HG03457 (cell line): ENCODE results near the gene LGALS3.

Experiments used
- ATAC-seq: cut with Tn5 transposase; IDR thresholded peaks from one replicate; pipeline ENCODE4 v1.9.1; 2021; ENCODE audit warnings: moderate number of reproducible peaks; ENCODE audit not compliant: unreplicated experiment

The LGALS3 gene

DNA sequence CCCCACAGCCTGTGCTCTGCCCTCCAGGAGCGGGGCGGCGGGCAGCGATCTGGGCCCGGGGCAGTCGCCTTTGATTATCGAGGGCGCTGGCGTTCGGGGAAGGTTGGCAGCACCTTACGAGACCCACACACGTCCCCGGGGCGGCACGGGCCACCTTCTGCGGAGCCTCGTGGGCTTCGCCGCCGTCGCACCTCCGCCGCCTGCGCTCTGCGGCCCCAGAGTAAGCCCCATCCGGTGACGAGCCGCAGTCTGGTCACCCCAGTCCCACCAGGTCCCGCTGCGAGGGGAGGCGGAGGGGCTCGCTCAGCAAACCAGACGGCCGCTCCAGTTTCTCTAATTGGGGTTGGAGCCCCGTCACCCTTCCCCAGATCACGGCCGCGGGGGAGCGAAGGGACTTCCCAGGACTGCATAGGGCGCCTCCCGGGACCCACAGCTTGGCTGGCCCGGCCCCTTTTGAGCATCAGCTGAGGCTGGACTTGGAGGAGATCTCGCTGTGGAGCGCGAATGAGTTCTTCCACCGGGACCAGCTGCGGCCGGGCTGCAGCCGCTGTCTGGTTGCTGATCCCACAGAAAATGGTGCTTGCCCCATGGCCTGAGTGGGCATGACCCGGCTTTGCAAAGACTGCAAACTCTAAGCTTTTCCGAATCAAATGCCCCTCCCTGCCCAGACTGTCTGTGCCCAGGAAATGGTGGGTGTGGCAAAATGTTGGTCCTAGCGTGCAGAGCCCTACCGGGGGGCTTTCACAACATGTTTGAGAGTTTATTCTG, 560 bp downstream of the LGALS3 start:
- ATAC-seq: peak; percentile 49

DNA sequence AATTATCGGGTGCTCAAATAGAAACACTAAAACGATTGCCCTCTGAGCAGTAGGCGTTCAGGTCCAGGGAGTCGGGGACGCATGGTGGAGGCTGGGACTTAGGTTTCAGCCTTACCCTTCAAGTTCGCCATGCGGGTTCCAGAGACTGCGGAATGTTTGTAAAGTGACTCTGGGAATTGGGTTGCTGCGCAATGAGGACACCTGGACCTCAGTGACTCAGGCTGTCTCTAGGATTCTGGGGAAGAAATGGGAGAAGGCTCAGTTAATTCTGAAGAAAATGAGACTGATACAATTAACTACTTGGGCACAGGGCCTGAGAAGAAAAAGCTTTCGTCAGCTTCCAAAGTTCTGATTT, 1.1 kb downstream of the LGALS3 start:
- ATAC-seq: no peak

DNA sequence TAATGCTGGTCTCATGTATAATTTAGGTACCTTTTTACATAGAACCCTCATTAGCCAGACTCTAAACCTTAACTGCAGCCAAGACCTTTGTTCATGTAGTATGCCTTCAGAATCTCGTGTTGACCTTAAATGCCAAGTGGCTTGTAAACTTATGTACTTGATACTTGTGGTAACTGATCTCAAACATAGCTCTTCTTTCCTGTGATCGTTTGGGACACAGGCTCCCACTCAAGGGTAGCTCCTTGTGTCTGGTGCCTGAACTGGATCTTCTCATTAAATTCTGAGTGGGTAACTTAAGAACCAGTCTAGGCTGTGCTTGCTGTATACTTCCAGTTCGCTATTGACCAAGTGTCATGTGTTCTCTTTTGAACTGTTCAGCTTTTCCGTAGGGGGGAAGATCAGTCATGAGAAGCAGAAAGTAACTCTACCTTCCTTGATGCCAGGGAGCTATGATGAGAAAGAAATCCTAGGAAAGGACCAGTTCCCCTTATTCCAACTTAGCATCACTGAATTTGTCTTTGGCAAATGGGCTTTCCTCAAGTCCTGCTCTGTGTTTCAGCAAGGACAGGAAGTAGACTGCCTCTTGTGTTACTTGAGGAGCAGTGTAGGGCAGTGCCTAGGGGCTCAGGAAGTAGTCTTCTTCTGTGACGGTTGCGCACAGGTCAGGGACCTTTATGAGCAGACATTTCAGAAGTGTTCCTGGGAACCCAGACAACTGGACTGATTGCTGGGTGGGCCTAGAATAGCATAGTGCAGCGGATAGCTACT, 2.5 kb downstream of the LGALS3 start:
- ATAC-seq: no peak

DNA sequence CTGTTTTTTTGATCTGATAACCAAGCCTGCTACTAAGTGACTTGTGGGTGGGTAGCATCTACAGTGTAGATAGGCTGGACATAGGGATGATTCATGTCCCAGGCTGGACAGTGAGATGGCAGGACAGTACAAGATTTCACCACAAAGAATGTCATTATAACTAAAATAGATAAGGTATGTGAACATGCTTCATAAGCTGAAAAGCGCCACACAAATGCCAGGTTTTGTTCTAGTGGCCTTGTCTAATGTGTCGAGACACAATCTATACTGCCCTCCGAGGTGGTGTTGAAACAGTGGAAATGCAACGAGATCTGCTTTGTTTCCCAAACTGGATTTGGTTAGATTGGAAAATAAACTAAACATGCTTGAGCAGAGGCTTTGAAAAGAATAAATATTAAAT, 4.4 kb downstream of the LGALS3 start:
- ATAC-seq: no peak

DNA sequence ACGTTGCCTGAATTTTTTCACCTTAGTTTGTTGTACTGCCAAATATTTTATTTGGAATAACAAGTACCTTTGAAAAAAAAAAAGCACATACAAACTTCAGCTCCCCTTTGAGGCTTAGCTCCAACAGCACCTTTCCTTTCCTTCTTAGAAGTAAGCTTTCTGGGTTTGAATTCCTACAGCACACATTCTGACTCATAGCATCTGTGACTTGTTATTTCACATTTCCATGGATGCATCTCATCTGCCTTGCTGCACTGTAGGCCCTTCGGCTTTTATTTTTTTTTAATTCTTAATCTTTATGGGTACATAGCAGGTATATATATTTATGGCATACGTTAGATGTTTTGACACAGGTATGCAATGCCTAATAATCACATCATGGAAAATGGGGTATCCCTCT, 7.2 kb downstream of the LGALS3 start:
- no peak for ATAC-seq

DNA sequence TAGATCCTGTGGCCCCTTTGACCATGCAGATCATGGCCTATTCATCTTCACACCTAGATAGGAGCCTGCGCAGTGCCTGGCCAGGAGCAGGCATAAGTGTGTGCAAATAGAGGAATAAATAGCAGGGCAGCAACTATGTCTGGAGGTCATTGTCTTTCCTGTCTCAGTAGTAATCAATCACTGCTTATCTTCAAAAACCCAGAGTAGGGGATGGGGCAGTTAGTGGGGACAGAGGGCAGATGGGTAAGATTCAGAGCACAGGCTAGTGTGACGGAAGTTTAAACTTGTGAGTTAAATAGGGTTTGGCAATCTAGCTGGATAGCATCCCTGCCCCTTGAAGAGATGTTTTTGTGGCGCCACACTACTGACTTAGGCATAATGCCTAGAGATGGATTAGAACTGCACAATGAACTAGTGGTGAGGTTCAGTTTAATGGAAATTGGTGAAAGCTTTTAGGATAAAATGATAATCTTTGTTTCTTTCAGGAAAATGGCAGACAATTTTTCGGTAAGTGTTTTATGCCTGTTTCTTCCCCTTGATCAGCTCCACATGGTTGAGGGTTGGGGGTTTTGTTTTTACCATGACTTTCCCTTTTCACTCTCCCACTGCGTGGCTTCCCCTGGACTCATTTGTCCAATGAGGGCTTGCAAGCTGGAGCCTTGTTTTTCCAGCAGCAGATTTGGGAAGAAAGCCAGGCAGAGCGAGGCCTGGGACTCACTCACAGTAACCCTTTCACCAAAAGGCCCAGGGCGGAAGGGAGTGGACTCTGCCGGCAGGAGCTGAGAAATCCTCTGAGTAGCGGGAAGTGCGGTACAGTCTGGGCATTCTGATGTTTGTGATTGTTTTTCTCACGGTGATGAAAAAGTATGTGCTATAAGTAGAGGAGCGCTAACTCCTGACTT, 8.1 kb downstream of the LGALS3 start:
- ATAC-seq: no peak

DNA sequence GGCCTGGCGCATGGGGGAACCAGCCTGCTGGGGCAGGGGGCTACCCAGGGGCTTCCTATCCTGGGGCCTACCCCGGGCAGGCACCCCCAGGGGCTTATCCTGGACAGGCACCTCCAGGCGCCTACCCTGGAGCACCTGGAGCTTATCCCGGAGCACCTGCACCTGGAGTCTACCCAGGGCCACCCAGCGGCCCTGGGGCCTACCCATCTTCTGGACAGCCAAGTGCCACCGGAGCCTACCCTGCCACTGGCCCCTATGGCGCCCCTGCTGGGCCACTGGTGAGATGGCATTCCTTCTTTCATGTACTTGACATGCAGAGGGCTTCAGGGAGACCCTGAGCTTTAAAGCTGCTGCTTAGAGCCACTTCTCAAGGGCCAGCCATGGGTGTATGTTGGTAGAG, 9.0 kb downstream of the LGALS3 start:
- no peak for ATAC-seq

DNA sequence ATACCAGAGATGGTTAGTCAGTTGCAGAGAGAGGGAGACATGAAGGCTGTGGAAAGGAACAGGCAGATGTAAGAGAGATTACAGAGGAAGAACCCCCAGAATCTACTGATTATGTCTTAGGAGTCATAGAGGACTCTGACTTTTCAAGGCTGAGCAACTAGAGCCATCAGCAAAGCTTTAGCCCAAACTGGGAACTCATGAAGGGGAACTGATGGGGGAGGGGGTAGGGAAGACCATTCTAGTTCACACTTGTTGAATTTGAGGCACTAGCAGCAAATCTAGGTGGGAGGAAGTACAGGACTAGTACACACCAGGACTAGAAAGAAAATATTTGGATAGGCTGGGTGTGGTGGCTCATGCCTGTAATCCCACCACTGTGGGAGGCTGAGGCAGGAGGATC, 10.1 kb downstream of the LGALS3 start:
- no peak for ATAC-seq

DNA sequence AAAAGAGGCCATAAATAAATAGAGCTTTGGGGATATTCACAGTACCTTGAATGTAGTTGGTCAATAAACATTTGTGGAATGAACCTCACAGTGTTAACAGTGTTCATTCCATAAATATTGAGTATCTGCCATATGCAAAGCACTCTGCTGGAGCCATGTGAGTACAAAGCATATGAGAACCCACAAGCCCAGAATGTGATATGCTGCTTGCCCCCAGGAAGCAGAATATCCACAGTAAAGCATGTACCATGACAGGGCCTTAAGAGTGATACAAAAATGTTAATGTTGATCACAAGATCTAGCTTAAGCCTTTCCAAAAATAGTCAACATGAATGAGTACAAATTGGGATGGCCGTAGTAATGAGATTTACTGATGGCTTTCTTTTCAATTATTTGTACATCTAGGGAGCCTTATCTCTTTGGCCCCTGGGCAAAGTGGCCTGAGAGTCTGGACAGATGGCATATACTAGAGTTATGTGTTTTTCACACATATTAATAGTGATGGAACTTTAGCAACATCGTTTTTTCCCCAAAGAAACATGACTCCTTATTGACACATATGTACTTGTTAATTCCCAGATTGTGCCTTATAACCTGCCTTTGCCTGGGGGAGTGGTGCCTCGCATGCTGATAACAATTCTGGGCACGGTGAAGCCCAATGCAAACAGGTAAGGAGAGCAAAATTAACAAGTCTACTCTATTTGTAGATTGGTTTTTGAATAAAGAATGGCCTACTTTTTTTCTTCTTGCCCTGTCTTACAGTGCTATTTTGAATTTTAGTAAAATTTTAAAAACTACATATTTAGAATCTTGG, 10.9 kb downstream of the LGALS3 start:
- no peak for ATAC-seq

DNA sequence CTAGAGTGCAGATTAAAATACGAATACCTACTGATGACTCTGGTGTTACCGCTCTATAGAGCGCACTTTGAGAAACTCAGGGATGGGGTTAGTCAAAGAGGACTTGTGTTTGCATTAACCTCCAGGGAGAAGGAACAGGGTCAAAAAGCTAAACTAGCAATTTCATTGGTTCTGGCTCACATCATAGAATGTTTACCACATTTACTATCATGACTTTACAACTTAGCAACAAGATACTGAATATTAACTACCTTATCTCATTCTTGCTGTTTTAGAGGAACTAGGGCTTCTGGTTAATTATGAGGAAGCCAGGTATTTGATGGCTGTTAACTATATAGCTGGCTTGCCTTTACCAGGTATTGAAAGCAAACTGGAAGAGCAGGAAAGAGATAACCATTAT, 12.8 kb downstream of the LGALS3 start:
- ATAC-seq: no peak

DNA sequence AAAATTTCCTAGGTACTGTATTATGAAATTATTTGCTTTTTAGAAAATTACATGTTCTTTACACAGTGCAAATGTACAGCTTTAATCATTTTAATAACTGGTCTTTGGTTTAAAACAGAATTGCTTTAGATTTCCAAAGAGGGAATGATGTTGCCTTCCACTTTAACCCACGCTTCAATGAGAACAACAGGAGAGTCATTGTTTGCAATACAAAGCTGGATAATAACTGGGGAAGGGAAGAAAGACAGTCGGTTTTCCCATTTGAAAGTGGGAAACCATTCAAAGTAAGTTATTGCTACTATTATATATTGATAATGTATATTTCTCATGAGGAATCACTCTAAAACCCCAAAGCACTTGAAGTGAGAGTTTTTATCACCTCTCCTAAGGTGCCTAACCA, 13.4 kb downstream of the LGALS3 start:
- no peak for ATAC-seq

DNA sequence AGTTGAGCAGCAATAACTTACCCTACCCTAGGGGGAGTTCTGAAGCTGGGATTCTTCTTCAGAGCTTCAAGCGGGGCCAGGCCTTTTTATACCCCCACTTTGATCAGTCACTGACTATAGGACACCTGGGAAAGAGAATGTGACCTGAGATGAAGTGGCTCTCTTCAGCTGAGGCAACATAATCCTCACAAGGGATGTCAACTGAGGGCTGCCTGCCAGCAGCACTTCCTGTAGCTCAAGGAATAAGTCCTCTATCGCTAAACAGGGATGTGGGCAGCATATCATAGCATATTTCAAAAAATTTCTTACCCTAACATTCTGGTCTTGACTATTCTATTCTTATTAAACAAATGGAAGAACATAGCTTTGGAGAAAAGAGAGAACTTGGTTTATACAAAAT, 17.4 kb downstream of the LGALS3 start:
- ATAC-seq: no peak

DNA sequence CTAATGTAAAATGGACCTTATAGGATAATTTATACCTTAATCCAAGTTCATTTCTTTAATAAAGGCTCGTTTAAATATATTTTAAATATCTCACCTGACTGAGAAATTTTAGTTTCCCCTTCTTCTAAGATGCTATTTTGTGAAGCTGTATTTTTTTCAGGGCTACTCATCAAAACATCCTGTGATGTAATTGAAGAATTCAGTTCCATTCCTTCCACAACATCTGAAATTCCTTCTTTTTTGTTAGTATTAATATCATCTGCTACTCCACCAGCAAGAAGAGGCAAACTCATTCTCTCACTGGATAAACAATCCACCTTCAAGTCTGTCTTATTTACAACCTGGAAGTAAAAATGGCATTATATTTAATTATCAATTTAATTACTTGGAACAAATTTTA, 22.5 kb downstream of the LGALS3 start:
- no peak for ATAC-seq

DNA sequence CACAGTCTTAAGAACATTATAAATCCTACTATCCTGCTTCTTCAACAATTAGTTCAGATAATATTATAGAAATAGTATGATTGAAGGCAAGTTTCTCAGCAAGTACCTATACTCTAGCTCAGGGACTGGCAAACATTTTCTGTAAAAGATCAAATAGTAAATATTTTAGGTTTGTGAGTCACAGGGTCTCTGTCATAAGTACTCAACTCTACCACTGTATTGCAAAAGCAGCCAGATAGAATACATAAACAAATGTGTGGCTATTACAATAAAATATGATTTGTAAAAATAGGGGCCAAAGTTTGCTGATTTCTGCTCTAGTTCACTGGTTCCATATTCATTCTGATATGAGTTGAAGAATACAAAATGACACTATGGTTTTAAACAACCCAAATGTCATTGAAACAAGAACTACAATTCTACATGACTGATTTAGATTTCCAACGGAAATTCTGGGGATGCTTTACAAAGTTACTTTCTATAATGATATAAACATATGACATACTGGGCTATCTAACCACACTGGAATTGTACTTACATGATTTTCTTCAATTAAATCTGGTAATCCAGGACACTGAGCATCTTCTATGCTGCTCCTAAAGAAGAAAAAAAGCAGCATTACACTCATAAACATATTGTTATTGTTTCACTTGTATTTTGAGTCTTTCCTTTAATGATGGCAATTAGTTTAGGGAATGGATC, 23.2 kb downstream of the LGALS3 start:
- ATAC-seq: no peak

DNA sequence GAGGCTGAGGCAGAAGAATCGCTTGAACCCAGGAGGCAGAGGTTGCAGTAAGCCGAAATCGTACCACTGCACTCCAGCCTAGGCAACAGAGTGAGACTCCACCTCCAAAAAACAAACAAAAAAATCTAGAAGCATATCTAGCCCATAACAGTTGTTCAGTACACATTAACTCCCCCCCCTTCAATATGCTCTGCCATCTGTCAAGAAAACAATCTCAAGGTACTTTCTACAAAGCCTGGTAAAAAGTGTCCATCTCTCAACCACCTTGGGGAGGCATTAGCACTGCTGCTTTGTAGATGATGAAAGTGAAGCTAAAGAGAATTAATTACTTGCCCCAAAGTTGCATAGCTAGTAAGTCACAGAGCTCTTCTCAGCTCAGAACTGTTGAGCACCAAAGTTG, 24.9 kb downstream of the LGALS3 start:
- no peak for ATAC-seq

DNA sequence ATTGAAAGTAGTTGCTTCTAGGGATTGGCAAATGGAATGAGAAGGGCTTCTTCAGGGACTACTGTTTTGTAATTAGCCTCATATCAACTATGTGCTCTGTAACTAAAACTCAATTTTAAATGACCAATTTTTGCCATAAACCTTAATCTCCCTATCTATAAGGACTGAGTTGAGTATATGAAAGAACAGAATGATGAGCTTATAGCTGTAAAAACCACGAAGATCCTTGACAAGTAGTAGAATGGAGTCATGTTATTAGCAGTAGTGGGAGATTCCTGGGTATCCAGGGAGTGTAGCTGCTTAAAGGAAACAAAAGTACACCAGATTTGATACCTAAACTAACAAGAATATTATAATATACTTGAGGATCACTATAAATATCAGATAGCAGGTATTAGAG, 28.0 kb downstream of the LGALS3 start:
- no peak for ATAC-seq

DNA sequence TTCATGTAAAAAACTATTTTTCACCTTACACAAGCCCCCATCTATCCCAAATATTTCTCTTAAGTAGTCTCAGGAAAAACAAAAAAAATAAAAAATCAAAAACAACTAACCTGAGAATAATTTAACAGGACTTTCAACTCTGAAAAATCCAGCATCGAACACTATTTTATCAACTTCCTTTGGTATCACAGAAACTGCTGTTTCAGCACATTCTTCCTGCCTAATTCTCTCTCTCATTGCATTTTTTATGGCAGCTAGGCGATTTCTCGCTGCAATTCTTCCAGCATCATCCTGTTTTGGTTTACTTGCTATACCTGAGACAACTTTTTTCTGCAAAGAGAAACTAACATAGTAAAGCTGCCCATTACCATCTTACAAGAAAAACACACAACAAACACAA, 29.4 kb downstream of the LGALS3 start:
- ATAC-seq: no peak

DNA sequence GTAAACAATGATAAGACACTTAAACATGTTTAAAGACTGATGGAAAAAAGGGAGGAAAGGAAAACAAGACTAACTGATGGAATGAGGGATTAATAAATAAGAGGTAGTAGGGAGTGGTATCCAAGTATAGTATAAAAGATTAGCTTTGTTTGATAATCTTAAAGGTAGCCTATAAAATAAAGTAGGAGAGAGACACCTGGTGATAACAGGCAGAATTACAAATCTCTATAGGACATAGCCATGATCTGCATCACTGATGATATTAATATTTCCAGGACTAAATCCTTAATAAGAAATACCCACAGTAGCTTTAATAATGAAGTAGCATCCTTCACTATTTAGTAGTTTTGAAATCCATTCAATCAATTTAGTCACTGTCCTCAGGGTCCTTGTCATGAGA, 31.9 kb downstream of the LGALS3 start:
- no peak for ATAC-seq

DNA sequence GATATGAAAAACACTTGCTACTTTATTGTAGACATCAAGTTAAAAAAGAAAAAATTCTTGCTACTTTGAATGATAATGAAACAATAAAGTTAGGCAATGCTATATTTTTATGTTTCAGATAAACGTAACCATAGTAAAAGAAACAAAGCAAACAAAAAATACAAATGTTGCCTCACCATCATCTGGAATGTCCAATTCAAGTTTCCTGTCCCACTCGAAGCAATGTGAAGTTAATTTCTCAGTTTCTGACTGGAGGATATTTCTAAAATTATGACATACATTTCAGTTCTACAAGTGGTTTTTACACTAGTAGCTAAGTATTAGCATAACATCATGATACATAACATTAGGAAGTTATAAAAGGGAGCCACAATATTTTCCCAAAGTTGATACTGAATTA, 41.5 kb downstream of the LGALS3 start:
- no peak for ATAC-seq

DNA sequence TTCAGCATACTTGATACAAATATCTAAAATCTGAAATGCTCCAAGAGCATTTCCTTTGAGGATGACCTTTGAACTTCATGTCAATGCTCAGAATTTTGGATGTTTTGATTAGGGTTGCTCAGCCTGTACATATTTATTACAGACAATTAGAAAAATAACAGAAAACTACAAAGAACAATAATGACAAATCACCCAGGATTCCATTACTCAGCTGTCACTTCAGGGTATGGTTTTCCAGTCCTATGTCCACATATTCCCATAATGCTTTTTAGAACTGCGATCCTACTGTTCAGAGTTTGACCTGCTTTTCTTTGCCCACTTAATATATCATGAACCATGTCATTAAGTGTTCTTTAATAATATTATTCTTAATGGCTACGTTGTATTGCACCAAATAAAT, 51.0 kb downstream of the LGALS3 start:
- no peak for ATAC-seq
